GM23338 (cell line): Measurements from ENCODE around the gene LRP11.
"Not testable (repeated sequence)": the region's sequence is repeated elsewhere in the genome, so short reads cannot be mapped to it uniquely, and the experiment has no call there.

Experiments used
- CREB1 ChIP-seq: fragments of 250-450 bp; sonication (Bioruptor Pico); IDR thresholded peaks from 2 replicates; pipeline ENCODE4 v1.5.0; 2020; ENCODE audit warnings: low read depth, mild to moderate bottlenecking, moderate library complexity
- EZH2 ChIP-seq: fragments of 200-600 bp; sonication (generic); IDR thresholded peaks from one replicate; pipeline ENCODE4 v1.8.0; 2017; ENCODE audit warnings: antibody characterized with exemption, mild to moderate bottlenecking, low read depth; ENCODE audit not compliant: unreplicated experiment
- EZH2phosphoT487 ChIP-seq: fragments of 200-600 bp; sonication (generic); IDR thresholded peaks from one replicate; pipeline ENCODE4 v1.8.1; 2018; ENCODE audit warnings: antibody characterized with exemption; ENCODE audit not compliant: unreplicated experiment
- POLR2AphosphoS5 ChIP-seq: IDR thresholded peaks from 2 replicates; pipeline ENCODE4 v1.6.1; 2016; ENCODE audit warnings: antibody characterized with exemption, low read depth
- ZNF114 ChIP-seq: fragments of 250-450 bp; sonication (Bioruptor Pico); IDR thresholded peaks from 2 replicates; pipeline ENCODE4 v1.5.0; 2020; ENCODE audit warnings: mild to moderate bottlenecking, moderate library complexity
- TF ChIP-seq, protein P1 (sequence below): IDR thresholded peaks from one replicate; pipeline ENCODE4 v1.6.1; 2018; ENCODE audit warnings: antibody characterized with exemption; ENCODE audit not compliant: unreplicated experiment
- TF ChIP-seq, protein P2 (sequence below), 2 experiments: fragments of 200-600 bp in 1 of 2; sonication (generic) in 1 of 2; conservative IDR thresholded peaks; 2 replicates each; pipeline versions ENCODE4 v1.5.1 to v1.6.1; 2016 to 2017; ENCODE audit warnings: antibody characterized with exemption in 2 of 2, low read depth in 2 of 2, mild to moderate bottlenecking in 2 of 2, moderate library complexity in 1 of 2
- TF ChIP-seq, protein P3 (sequence below): fragments of 250-450 bp; sonication (Bioruptor Pico); IDR thresholded peaks from 2 replicates; pipeline ENCODE4 v1.5.0; 2020; ENCODE audit warnings: mild to moderate bottlenecking, moderate library complexity

DNA sequence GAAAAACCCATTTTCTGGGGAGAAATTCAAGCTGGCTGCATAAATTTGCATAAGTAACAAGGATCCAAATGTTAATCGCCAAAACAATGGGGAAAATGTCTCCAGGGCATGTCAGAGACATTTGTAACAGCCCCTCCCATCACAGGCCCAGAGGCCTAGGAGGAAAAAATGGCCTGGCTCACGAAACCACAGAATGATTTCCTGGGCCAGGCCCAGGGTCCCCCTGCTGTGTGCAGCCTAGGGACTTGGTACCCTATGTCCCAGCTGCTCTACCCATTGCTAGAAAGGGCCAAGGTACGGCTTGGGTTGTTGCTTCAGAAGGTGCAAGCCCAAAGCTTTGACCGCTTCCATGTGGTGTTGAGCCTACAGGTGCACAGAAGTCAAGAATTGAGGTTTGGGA lies 44.3 kb upstream of the LRP11 start:
- not testable (repeated sequence) for TF ChIP-seq EZH2phosphoT487; POLR2AphosphoS5; EZH2; ZNF114 (CRISPR knock-in tag); CREB1
- TF ChIP-seq, protein P1, sequence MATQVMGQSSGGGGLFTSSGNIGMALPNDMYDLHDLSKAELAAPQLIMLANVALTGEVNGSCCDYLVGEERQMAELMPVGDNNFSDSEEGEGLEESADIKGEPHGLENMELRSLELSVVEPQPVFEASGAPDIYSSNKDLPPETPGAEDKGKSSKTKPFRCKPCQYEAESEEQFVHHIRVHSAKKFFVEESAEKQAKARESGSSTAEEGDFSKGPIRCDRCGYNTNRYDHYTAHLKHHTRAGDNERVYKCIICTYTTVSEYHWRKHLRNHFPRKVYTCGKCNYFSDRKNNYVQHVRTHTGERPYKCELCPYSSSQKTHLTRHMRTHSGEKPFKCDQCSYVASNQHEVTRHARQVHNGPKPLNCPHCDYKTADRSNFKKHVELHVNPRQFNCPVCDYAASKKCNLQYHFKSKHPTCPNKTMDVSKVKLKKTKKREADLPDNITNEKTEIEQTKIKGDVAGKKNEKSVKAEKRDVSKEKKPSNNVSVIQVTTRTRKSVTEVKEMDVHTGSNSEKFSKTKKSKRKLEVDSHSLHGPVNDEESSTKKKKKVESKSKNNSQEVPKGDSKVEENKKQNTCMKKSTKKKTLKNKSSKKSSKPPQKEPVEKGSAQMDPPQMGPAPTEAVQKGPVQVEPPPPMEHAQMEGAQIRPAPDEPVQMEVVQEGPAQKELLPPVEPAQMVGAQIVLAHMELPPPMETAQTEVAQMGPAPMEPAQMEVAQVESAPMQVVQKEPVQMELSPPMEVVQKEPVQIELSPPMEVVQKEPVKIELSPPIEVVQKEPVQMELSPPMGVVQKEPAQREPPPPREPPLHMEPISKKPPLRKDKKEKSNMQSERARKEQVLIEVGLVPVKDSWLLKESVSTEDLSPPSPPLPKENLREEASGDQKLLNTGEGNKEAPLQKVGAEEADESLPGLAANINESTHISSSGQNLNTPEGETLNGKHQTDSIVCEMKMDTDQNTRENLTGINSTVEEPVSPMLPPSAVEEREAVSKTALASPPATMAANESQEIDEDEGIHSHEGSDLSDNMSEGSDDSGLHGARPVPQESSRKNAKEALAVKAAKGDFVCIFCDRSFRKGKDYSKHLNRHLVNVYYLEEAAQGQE: not testable (repeated sequence)
- TF ChIP-seq, protein P2, sequence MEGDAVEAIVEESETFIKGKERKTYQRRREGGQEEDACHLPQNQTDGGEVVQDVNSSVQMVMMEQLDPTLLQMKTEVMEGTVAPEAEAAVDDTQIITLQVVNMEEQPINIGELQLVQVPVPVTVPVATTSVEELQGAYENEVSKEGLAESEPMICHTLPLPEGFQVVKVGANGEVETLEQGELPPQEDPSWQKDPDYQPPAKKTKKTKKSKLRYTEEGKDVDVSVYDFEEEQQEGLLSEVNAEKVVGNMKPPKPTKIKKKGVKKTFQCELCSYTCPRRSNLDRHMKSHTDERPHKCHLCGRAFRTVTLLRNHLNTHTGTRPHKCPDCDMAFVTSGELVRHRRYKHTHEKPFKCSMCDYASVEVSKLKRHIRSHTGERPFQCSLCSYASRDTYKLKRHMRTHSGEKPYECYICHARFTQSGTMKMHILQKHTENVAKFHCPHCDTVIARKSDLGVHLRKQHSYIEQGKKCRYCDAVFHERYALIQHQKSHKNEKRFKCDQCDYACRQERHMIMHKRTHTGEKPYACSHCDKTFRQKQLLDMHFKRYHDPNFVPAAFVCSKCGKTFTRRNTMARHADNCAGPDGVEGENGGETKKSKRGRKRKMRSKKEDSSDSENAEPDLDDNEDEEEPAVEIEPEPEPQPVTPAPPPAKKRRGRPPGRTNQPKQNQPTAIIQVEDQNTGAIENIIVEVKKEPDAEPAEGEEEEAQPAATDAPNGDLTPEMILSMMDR (conservative IDR thresholded peaks at IDR 0.05; ENCODE audit: low read depth in 2 of 2): not testable (repeated sequence)
- TF ChIP-seq, protein P3, sequence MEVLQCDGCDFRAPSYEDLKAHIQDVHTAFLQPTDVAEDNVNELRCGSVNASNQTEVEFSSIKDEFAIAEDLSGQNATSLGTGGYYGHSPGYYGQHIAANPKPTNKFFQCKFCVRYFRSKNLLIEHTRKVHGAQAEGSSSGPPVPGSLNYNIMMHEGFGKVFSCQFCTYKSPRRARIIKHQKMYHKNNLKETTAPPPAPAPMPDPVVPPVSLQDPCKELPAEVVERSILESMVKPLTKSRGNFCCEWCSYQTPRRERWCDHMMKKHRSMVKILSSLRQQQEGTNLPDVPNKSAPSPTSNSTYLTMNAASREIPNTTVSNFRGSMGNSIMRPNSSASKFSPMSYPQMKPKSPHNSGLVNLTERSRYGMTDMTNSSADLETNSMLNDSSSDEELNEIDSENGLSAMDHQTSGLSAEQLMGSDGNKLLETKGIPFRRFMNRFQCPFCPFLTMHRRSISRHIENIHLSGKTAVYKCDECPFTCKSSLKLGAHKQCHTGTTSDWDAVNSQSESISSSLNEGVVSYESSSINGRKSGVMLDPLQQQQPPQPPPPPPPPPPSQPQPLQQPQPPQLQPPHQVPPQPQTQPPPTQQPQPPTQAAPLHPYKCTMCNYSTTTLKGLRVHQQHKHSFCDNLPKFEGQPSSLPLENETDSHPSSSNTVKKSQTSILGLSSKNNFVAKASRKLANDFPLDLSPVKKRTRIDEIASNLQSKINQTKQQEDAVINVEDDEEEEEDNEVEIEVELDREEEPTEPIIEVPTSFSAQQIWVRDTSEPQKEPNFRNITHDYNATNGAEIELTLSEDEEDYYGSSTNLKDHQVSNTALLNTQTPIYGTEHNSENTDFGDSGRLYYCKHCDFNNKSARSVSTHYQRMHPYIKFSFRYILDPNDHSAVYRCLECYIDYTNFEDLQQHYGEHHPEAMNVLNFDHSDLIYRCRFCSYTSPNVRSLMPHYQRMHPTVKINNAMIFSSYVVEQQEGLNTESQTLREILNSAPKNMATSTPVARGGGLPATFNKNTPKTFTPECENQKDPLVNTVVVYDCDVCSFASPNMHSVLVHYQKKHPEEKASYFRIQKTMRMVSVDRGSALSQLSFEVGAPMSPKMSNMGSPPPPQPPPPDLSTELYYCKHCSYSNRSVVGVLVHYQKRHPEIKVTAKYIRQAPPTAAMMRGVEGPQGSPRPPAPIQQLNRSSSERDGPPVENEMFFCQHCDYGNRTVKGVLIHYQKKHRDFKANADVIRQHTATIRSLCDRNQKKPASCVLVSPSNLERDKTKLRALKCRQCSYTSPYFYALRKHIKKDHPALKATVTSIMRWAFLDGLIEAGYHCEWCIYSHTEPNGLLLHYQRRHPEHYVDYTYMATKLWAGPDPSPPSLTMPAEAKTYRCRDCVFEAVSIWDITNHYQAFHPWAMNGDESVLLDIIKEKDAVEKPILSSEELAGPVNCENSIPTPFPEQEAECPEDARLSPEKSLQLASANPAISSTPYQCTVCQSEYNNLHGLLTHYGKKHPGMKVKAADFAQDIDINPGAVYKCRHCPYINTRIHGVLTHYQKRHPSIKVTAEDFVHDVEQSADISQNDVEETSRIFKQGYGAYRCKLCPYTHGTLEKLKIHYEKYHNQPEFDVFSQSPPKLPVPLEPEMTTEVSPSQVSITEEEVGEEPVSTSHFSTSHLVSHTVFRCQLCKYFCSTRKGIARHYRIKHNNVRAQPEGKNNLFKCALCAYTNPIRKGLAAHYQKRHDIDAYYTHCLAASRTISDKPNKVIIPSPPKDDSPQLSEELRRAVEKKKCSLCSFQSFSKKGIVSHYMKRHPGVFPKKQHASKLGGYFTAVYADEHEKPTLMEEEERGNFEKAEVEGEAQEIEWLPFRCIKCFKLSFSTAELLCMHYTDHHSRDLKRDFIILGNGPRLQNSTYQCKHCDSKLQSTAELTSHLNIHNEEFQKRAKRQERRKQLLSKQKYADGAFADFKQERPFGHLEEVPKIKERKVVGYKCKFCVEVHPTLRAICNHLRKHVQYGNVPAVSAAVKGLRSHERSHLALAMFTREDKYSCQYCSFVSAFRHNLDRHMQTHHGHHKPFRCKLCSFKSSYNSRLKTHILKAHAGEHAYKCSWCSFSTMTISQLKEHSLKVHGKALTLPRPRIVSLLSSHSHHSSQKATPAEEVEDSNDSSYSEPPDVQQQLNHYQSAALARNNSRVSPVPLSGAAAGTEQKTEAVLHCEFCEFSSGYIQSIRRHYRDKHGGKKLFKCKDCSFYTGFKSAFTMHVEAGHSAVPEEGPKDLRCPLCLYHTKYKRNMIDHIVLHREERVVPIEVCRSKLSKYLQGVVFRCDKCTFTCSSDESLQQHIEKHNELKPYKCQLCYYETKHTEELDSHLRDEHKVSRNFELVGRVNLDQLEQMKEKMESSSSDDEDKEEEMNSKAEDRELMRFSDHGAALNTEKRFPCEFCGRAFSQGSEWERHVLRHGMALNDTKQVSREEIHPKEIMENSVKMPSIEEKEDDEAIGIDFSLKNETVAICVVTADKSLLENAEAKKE: not testable (repeated sequence)
